ENCODE measurements around the gene IGSF9. TPM values are rescaled to one million over a fixed set of nuclear protein-coding genes. Genes with fewer than 3 reads are reported as not detected.

IGSF9 gene
- total RNA-seq, 1 experiment from 2014 or later = 0.03 TPM

GRCh38 chr1:159927211-159927848, 18.1 kb downstream of the IGSF9 start:
- in situ Hi-C loops (cut with HindIII; ENCODE audit: low pct_unique_long_range_greater_than_20kb, low sequenced_read_pairs) = no loop called here
- no peak for DNase-seq (ENCODE audit: low read depth)

- no peak for DNase-seq (ENCODE audit: low read depth)
- in situ Hi-C loops (cut with HindIII; ENCODE audit: low pct_unique_long_range_greater_than_20kb, low sequenced_read_pairs) = no loop called here
Measured at GRCh38 chr1:159925719-159926078, 19.7 kb downstream of the IGSF9 start.

GRCh38 chr1:159924791-159925718, 20.4 kb downstream of the IGSF9 start, which contains the start of gene TAGLN2:
Gene TAGLN2 (minus strand): TSS chr1:159925507. CDS start chr1:159920509, 4,998 bp downstream.
- DNase-seq (ENCODE audit: low read depth) = peak; percentile 95
- in situ Hi-C loops (cut with HindIII; ENCODE audit: low pct_unique_long_range_greater_than_20kb, low sequenced_read_pairs) = no loop called here

- peak; percentile 91 for DNase-seq (ENCODE audit: low read depth)
- in situ Hi-C loops (cut with HindIII; ENCODE audit: low pct_unique_long_range_greater_than_20kb, low sequenced_read_pairs) = no loop called here
Measured at GRCh38 chr1:159924025-159924790, 21.2 kb downstream of the IGSF9 start.

GRCh38 chr1:159923203-159924024, 22.0 kb downstream of the IGSF9 start:
- in situ Hi-C loops (cut with HindIII; ENCODE audit: low pct_unique_long_range_greater_than_20kb, low sequenced_read_pairs) = no loop called here
- DNase-seq (ENCODE audit: low read depth) = peak; percentile 89

- DNase-seq (ENCODE audit: low read depth) = no peak
- in situ Hi-C loops (cut with HindIII; ENCODE audit: low pct_unique_long_range_greater_than_20kb, low sequenced_read_pairs) = no loop called here
Measured at GRCh38 chr1:159922511-159923202, 22.8 kb downstream of the IGSF9 start.

GRCh38 chr1:159921700-159922504, 23.5 kb downstream of the IGSF9 start:
- in situ Hi-C loops (cut with HindIII; ENCODE audit: low pct_unique_long_range_greater_than_20kb, low sequenced_read_pairs) = no loop called here
- no peak for DNase-seq (ENCODE audit: low read depth)

GRCh38 chr1:159921251-159921650, 24.2 kb downstream of the IGSF9 start:
- in situ Hi-C loops (cut with HindIII; ENCODE audit: low pct_unique_long_range_greater_than_20kb, low sequenced_read_pairs) = no loop called here
- no peak for DNase-seq (ENCODE audit: low read depth)

GRCh38 chr1:159920651-159921050, 24.8 kb downstream of the IGSF9 start:
- no peak for DNase-seq (ENCODE audit: low read depth)
- in situ Hi-C loops (cut with HindIII; ENCODE audit: low pct_unique_long_range_greater_than_20kb, low sequenced_read_pairs) = no loop called here

- DNase-seq (ENCODE audit: low read depth) = no peak
- in situ Hi-C loops (cut with HindIII; ENCODE audit: low pct_unique_long_range_greater_than_20kb, low sequenced_read_pairs) = no loop called here
Measured at GRCh38 chr1:159920202-159920601, 25.2 kb downstream of the IGSF9 start.

- in situ Hi-C loops (cut with HindIII; ENCODE audit: low pct_unique_long_range_greater_than_20kb, low sequenced_read_pairs) = no loop called here
Measured at GRCh38 chr1:159919236-159919865, 26.1 kb downstream of the IGSF9 start.

GRCh38 chr1:159918352-159919200, 26.8 kb downstream of the IGSF9 start:
- in situ Hi-C loops (cut with HindIII; ENCODE audit: low pct_unique_long_range_greater_than_20kb, low sequenced_read_pairs) = no loop called here
- DNase-seq (ENCODE audit: low read depth) = no peak

More at GRCh38 chr1:159919236-159919865, 26.1 kb downstream of the IGSF9 start:
- no peak for DNase-seq (ENCODE audit: low read depth)

GRCh38 chr1:159917533-159918351, 27.7 kb downstream of the IGSF9 start:
- in situ Hi-C loops (cut with HindIII; ENCODE audit: low pct_unique_long_range_greater_than_20kb, low sequenced_read_pairs) = no loop called here
- no peak for DNase-seq (ENCODE audit: low read depth)

- DNase-seq (ENCODE audit: low read depth) = peak; percentile 87
- in situ Hi-C loops (cut with HindIII; ENCODE audit: low pct_unique_long_range_greater_than_20kb, low sequenced_read_pairs) = no loop called here
Measured at GRCh38 chr1:159916242-159917051, 29.0 kb downstream of the IGSF9 start.

Measured in Caki2 (cell line).